K562 (cell line): ENCODE results near the gene ITGAD. TPM values are rescaled to one million over a fixed set of nuclear protein-coding genes. Genes with fewer than 3 reads are reported as not detected.
A peak's percentile ranks its signal among the peaks of the same experiment; 100 is the strongest.

Experiments used
- DMBX1 ChIP-seq: fragments of 250-450 bp; sonication (Bioruptor Pico); IDR thresholded peaks from 2 replicates; pipeline ENCODE4 v1.8.0; 2022; ENCODE audit warnings: inconsistent platforms, mild to moderate bottlenecking, moderate library complexity, borderline replicate concordance
- ERF ChIP-seq: fragments of 450-650 bp; formaldehyde crosslinking; IDR thresholded peaks from 2 replicates; pipeline ENCODE4 v1.4.0; 2020; ENCODE audit warnings: mild to moderate bottlenecking, mixed read lengths
- ETV5 ChIP-seq: sonication (generic); formaldehyde crosslinking; IDR thresholded peaks from 2 replicates; pipeline ENCODE4 v1.4.0; 2020; ENCODE audit warnings: low read depth, mild to moderate bottlenecking, missing genetic modification reagents
- GMEB1 ChIP-seq: fragments of 250-450 bp; sonication (Bioruptor Pico); IDR thresholded peaks from 2 replicates; pipeline ENCODE4 v1.4.0; 2020; ENCODE audit warnings: mild to moderate bottlenecking
- KAT7 ChIP-seq: sonication (generic); formaldehyde crosslinking; IDR thresholded peaks from 2 replicates; pipeline ENCODE4 v1.8.0; 2022; ENCODE audit warnings: missing genetic modification reagents, mild to moderate bottlenecking, borderline replicate concordance
- KLF13 ChIP-seq: fragments of 450-650 bp; IDR thresholded peaks from 2 replicates; pipeline ENCODE4 v1.6.1; 2016; ENCODE audit warnings: missing genetic modification characterization, low read depth, mild to moderate bottlenecking, missing compliant biosample characterization, moderate library complexity, borderline replicate concordance
- POLR2G ChIP-seq: fragments of 200-400 bp; formaldehyde crosslinking; IDR thresholded peaks from 2 replicates; pipeline ENCODE4 v1.6.1; 2017; ENCODE audit warnings: low read depth, mild to moderate bottlenecking, antibody characterized with exemption, low read length, moderate library complexity
- RBFOX2 ChIP-seq: fragments of 200-400 bp; formaldehyde crosslinking; IDR thresholded peaks from 2 replicates; pipeline ENCODE4 v1.6.1; 2017; ENCODE audit warnings: low read depth, mild to moderate bottlenecking, low read length, moderate library complexity
- RNF2 ChIP-seq: sonication (generic); IDR thresholded peaks from 2 replicates; pipeline ENCODE4 v1.6.1; 2016
- SIN3A ChIP-seq, 2 experiments: fragments of 150-350 bp in 1 of 2; IDR thresholded peaks; 2 replicates each; pipeline ENCODE4 v1.6.1; 2011 to 2016; ENCODE audit warnings: borderline replicate concordance in 2 of 2, low read depth in 2 of 2, low read length in 2 of 2, mild to moderate bottlenecking in 2 of 2, moderate library complexity in 2 of 2; ENCODE audit not compliant: control insufficient read depth in 1 of 2
- SMC3 ChIP-seq: conservative IDR thresholded peaks from 2 replicates; pipeline ENCODE4 v1.6.1; 2011; ENCODE audit warnings: low read depth, low read length, improper control_type of control experiment; ENCODE audit not compliant: insufficient read depth
- SNRNP70 ChIP-seq: fragments of 200-400 bp; formaldehyde crosslinking; optimal IDR thresholded peaks from 2 replicates; pipeline ENCODE3; 2017; ENCODE audit warnings: low read depth, low read length
- STAT5B ChIP-seq: fragments of 250-450 bp; sonication (Bioruptor Pico); IDR thresholded peaks from 2 replicates; pipeline ENCODE4 v1.8.0; 2021; ENCODE audit warnings: mild to moderate bottlenecking, inconsistent platforms
- TGIF2 ChIP-seq: sonication (generic); formaldehyde crosslinking; IDR thresholded peaks from 2 replicates; pipeline ENCODE4 v1.8.1; 2022; ENCODE audit warnings: mild to moderate bottlenecking, missing genetic modification reagents, moderate library complexity
- ZBTB7A ChIP-seq: IDR thresholded peaks from 2 replicates; pipeline ENCODE4 v1.6.1; 2011; ENCODE audit warnings: low read depth, mild to moderate bottlenecking, low read length, moderate library complexity, borderline replicate concordance; ENCODE audit not compliant: control insufficient read depth
- polyA plus RNA-seq, 8 experiments: library from polyadenylated mRNA; depleted of rRNA in 4 of 8; stranded (reverse) in 5 of 8; unstranded in 3 of 8; fragments of >200 nt; fragmentation: Nextera tagmentation in 2 of 8; fragmentation: Illumina TruSeq in 1 of 8; extraction: Ambion mirVana in 2 of 8; extraction: Trizol in 1 of 8; gene quantifications; 2 replicates each; pipeline versions ENCODE4 v1.2.1 to v1.2.3, GENCODE V29; 2011 to 2014; ENCODE audit warnings: inconsistent platforms in 1 of 8, missing spikeins in 1 of 8
- total RNA-seq, 7 experiments: library from RNA; depleted of rRNA in 6 of 7; stranded (reverse); fragments of >200 nt in 6 of 7; fragmentation: Illumina TruSeq in 2 of 7; extraction: Trizol in 2 of 7; gene quantifications; 2 replicates each; pipeline versions ENCODE4 v1.2.1 to v1.2.3, GENCODE V29; 2011 to 2021; ENCODE audit warnings: low replicate concordance in 1 of 7
- TF ChIP-seq, protein P1 (sequence below), 3 experiments: fragments of 200-800 bp in 1 of 3; fragments of 250-450 bp in 1 of 3; fragments of 450-650 bp in 1 of 3; sonication (Bioruptor Pico) in 1 of 3; sonication (Bioruptor generic) in 1 of 3; formaldehyde crosslinking in 1 of 3; IDR thresholded peaks; 2 replicates each; pipeline versions ENCODE4 v1.6.1 to v1.8.0; 2016 to 2022; ENCODE audit warnings: mild to moderate bottlenecking in 2 of 3, missing genetic modification characterization in 2 of 3, missing compliant biosample characterization in 1 of 3, moderate library complexity in 1 of 3
- TF ChIP-seq, protein P2 (sequence below): fragments of 250-450 bp; sonication (Bioruptor Pico); IDR thresholded peaks from 2 replicates; pipeline ENCODE4 v1.8.0; 2022; ENCODE audit warnings: inconsistent platforms, mild to moderate bottlenecking, moderate library complexity, borderline replicate concordance
- TF ChIP-seq, protein P3 (sequence below): fragments of 450-650 bp; IDR thresholded peaks from 2 replicates; pipeline ENCODE4 v1.6.1; 2016; ENCODE audit warnings: low read depth, mild to moderate bottlenecking, moderate library complexity

The ITGAD gene
- total and polyA plus RNA-seq, 9 of the 15 experiments (the other 6 are each of a cell fraction or from before 2014, with no cell fraction given) = not detected

GRCh38 chr16:31459687-31460581 lies 66.8 kb downstream of the ITGAD start (continued):
- TF ChIP-seq, protein P1, sequence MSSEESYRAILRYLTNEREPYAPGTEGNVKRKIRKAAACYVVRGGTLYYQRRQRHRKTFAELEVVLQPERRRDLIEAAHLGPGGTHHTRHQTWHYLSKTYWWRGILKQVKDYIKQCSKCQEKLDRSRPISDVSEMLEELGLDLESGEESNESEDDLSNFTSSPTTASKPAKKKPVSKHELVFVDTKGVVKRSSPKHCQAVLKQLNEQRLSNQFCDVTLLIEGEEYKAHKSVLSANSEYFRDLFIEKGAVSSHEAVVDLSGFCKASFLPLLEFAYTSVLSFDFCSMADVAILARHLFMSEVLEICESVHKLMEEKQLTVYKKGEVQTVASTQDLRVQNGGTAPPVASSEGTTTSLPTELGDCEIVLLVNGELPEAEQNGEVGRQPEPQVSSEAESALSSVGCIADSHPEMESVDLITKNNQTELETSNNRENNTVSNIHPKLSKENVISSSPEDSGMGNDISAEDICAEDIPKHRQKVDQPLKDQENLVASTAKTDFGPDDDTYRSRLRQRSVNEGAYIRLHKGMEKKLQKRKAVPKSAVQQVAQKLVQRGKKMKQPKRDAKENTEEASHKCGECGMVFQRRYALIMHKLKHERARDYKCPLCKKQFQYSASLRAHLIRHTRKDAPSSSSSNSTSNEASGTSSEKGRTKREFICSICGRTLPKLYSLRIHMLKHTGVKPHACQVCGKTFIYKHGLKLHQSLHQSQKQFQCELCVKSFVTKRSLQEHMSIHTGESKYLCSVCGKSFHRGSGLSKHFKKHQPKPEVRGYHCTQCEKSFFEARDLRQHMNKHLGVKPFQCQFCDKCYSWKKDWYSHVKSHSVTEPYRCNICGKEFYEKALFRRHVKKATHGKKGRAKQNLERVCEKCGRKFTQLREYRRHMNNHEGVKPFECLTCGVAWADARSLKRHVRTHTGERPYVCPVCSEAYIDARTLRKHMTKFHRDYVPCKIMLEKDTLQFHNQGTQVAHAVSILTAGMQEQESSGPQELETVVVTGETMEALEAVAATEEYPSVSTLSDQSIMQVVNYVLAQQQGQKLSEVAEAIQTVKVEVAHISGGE (CRISPR knock-in tag; IDR thresholded peaks at IDR 0.05) = no peak
- TF ChIP-seq TGIF2 (CRISPR knock-in tag) (no peak), SIN3A (IDR thresholded peaks at IDR 0.05; ENCODE audit: borderline replicate concordance in 2 of 2, control insufficient read depth in 1 of 2, low read depth in 2 of 2, low read length in 2 of 2) (no peak), SMC3 (no peak), POLR2G (no peak), RNF2 (peak; percentile 12; the same call in 1 of the 2 replicates), ERF (CRISPR knock-in tag) (no peak), ZBTB7A (no peak), DMBX1 (CRISPR knock-in tag) (no peak), SNRNP70 (no peak), GMEB1 (0 out of 2 replicates have a peak, but pooled peaks have one; percentile 6), KLF13 (tag) (no peak; the same call in 1 of the 2 replicates), RBFOX2 (no peak), KAT7 (CRISPR knock-in tag) (no peak), STAT5B (CRISPR knock-in tag) (no peak), ETV5 (CRISPR knock-in tag) (peak; percentile 45; the same call in 1 of the 2 replicates)
- TF ChIP-seq, protein P2, sequence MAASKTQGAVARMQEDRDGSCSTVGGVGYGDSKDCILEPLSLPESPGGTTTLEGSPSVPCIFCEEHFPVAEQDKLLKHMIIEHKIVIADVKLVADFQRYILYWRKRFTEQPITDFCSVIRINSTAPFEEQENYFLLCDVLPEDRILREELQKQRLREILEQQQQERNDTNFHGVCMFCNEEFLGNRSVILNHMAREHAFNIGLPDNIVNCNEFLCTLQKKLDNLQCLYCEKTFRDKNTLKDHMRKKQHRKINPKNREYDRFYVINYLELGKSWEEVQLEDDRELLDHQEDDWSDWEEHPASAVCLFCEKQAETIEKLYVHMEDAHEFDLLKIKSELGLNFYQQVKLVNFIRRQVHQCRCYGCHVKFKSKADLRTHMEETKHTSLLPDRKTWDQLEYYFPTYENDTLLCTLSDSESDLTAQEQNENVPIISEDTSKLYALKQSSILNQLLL (CRISPR knock-in tag) = no peak
- TF ChIP-seq, protein P3, sequence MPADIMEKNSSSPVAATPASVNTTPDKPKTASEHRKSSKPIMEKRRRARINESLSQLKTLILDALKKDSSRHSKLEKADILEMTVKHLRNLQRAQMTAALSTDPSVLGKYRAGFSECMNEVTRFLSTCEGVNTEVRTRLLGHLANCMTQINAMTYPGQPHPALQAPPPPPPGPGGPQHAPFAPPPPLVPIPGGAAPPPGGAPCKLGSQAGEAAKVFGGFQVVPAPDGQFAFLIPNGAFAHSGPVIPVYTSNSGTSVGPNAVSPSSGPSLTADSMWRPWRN = no peak
